ENCODE results near the gene SRCAP. TPM values are rescaled to one million over a fixed set of nuclear protein-coding genes. Genes with fewer than 3 reads are reported as not detected.

SRCAP gene
- total and polyA plus RNA-seq, 2 experiments from 2014 or later = 15.3 to 33.6 TPM

- no peak overlapping the region for H3K27ac ChIP-seq
- DNase-seq (ENCODE audit: low spot score) = no peak
- TF ChIP-seq EZH2 (IDR thresholded peaks at IDR 0.05; ENCODE audit: borderline replicate concordance) (no peak), CTCF (IDR thresholded peaks at IDR 0.05; ENCODE audit: poor library complexity) (no peak), EZH2phosphoT487 (IDR thresholded peaks at IDR 0.05; ENCODE audit: low read depth, severe bottlenecking, unreplicated experiment) (no peak)
- H3K4me3 ChIP-seq = no peak overlapping the region
- H4K20me1 ChIP-seq (ENCODE audit: insufficient read depth, poor library complexity, severe bottlenecking) = peaks cover 11% of the 10 kb centered on the region
- H3K4me1 ChIP-seq (ENCODE audit: insufficient read depth) = no peaks in the 10 kb centered on the region
- no peaks in the 10 kb centered on the region for H3K9me2 ChIP-seq (replicated peaks; ENCODE audit: insufficient read depth)
- no peak overlapping the region for H3K4me2 ChIP-seq
- H3K27me3 ChIP-seq = no peaks in the 10 kb centered on the region
- H3K36me3 ChIP-seq (replicated peaks; ENCODE audit: insufficient read depth, low read depth) = no peaks in the 10 kb centered on the region
- 96% methylated on average over 12 of the region's 14 CpGs for WGBS (ENCODE audit: low lambda C conversion rate, missing lambda C conversion rate)
- no peak overlapping the region for H2AFZ ChIP-seq
- H3K79me2 ChIP-seq = peaks cover 4% of the 10 kb centered on the region
- H3K9me3 ChIP-seq (ENCODE audit: low read depth) = no peaks in the 10 kb centered on the region
Measured at GRCh38 chr16:30669903-30670824, 28.8 kb upstream of the SRCAP start.

- 85% methylated on average over 10 of the region's 10 CpGs for WGBS (ENCODE audit: low lambda C conversion rate, missing lambda C conversion rate)
Measured at GRCh38 chr16:30675143-30675542, 23.8 kb upstream of the SRCAP start.

GRCh38 chr16:30677931-30678585 is 20.9 kb upstream of the SRCAP start:
- Histone ChIP-seq H3K27me3 (no peaks in the 10 kb centered on the region), H3K4me2 (no peak overlapping the region), H3K9me2 (replicated peaks; ENCODE audit: insufficient read depth) (no peaks in the 10 kb centered on the region), H3K9me3 (ENCODE audit: low read depth) (no peaks in the 10 kb centered on the region), H3K79me2 (no peaks in the 10 kb centered on the region), H2AFZ (no peak overlapping the region), H3K36me3 (replicated peaks; ENCODE audit: insufficient read depth, low read depth) (no peaks in the 10 kb centered on the region), H4K20me1 (ENCODE audit: insufficient read depth, poor library complexity, severe bottlenecking) (no peaks in the 10 kb centered on the region), H3K4me1 (ENCODE audit: insufficient read depth) (no peaks in the 10 kb centered on the region), H3K27ac (no peak overlapping the region), H3K4me3 (no peak overlapping the region)
- DNase-seq (ENCODE audit: low spot score) = no peak
- TF ChIP-seq CTCF (IDR thresholded peaks at IDR 0.05; ENCODE audit: poor library complexity) (no peak), EZH2phosphoT487 (IDR thresholded peaks at IDR 0.05; ENCODE audit: low read depth, severe bottlenecking, unreplicated experiment) (no peak), EZH2 (IDR thresholded peaks at IDR 0.05; ENCODE audit: borderline replicate concordance) (no peak)
- WGBS (ENCODE audit: low lambda C conversion rate, missing lambda C conversion rate) = 53% methylated on average over 11 of the region's 11 CpGs

More at GRCh38 chr16:30675143-30675542, 23.8 kb upstream of the SRCAP start:
- Histone ChIP-seq H2AFZ (no peak overlapping the region), H3K9me3 (ENCODE audit: low read depth) (no peaks in the 10 kb centered on the region), H3K4me1 (ENCODE audit: insufficient read depth) (no peaks in the 10 kb centered on the region), H3K27ac (no peak overlapping the region), H3K36me3 (replicated peaks; ENCODE audit: insufficient read depth, low read depth) (no peaks in the 10 kb centered on the region), H3K4me3 (no peak overlapping the region), H3K4me2 (no peak overlapping the region), H4K20me1 (ENCODE audit: insufficient read depth, poor library complexity, severe bottlenecking) (no peaks in the 10 kb centered on the region), H3K79me2 (no peaks in the 10 kb centered on the region), H3K9me2 (replicated peaks; ENCODE audit: insufficient read depth) (no peaks in the 10 kb centered on the region), H3K27me3 (no peaks in the 10 kb centered on the region)
- DNase-seq (ENCODE audit: low spot score) = no peak
- no peak for TF ChIP-seq CTCF (IDR thresholded peaks at IDR 0.05; ENCODE audit: poor library complexity)
- TF ChIP-seq EZH2phosphoT487 (IDR thresholded peaks at IDR 0.05; ENCODE audit: low read depth, severe bottlenecking, unreplicated experiment) = no peak
- TF ChIP-seq EZH2 (IDR thresholded peaks at IDR 0.05; ENCODE audit: borderline replicate concordance) = no peak

Data from hepatocyte (in vitro differentiated cells).